Cardiac septum (tissue), 1 donor: ENCODE results near the gene PTGFRN. TPM values are rescaled to one million over a fixed set of nuclear protein-coding genes. Genes with fewer than 3 reads are reported as not detected.

Experiments
- total RNA-seq: library from RNA; stranded (reverse); fragmentation: NEBNext Ultra II Directional; extraction: Animal tissue kit (Norgen Biotek cat#: 25700); gene quantifications from one replicate; pipeline ENCODE4 v1.2.1, GENCODE V29; 2021
- donor health status: DM: no; HTN: no; CAD: no.

The PTGFRN gene
- total RNA-seq, 1 donor from 2014 or later: 216 TPM

Other genes with a start within 250 kb of the PTGFRN start
- 5.2 TPM for gene IGSF3, start 242.2 kb upstream of the PTGFRN start, total RNA-seq
- gene CD2, start 155.5 kb upstream of the PTGFRN start, total RNA-seq: 0.75 TPM
- 1.6 TPM for gene CD101, start 91.8 kb downstream of the PTGFRN start, total RNA-seq
- 9.4 TPM for gene TTF2, start 150.4 kb downstream of the PTGFRN start, total RNA-seq
- gene TRIM45, start 211.8 kb downstream of the PTGFRN start, total RNA-seq: 8.9 TPM